Vagina (tissue), 2 donors: ENCODE measurements around the gene SPEF1. TPM values are rescaled to one million over a fixed set of nuclear protein-coding genes. Genes with fewer than 3 reads are reported as not detected.
A peak's percentile ranks its signal among the peaks of the same experiment; 100 is the strongest.

Experiments
- DNase-seq, 2 donors: peaks; one replicate each; pipeline ENCODE4 v3.0.0-alpha.2; 2017; ENCODE audit errors: extremely low spot score in 2 of 2
- H3K27ac ChIP-seq: fragments of 200-600 bp; sonication (generic); one replicate; pipeline ENCODE4 v1.5.1; 2019
- H3K27me3 ChIP-seq: fragments of 200-600 bp; sonication (generic); one replicate; pipeline ENCODE4 v1.5.1; 2019
- H3K36me3 ChIP-seq, 2 donors: fragments of 200-600 bp; sonication (generic); one replicate each; pipeline ENCODE4 v1.5.1; 2017 to 2019
- H3K4me1 ChIP-seq: fragments of 200-600 bp; sonication (generic); one replicate; pipeline ENCODE4 v1.5.1; 2019
- H3K4me3 ChIP-seq, 2 donors: fragments of 200-600 bp; sonication (generic); 1 replicate in 1 of 2; 2 replicates in 1 of 2; pipeline ENCODE4 v1.5.1; 2016 to 2019
- H3K9me3 ChIP-seq: fragments of 200-600 bp; sonication (generic); one replicate; pipeline ENCODE4 v1.5.1; 2019
- CTCF ChIP-seq, 3 experiments: fragments of 450-650 bp in 2 of 3; fragments of 200-600 bp in 1 of 3; sonication (generic) in 1 of 3; IDR thresholded peaks; one replicate each; pipeline ENCODE4 v1.5.1; 2017 to 2019; ENCODE audit warnings: antibody characterized with exemption in 3 of 3, mild to moderate bottlenecking in 2 of 3, moderate library complexity in 2 of 3
- POLR2A ChIP-seq, 2 donors: fragments of 450-650 bp; IDR thresholded peaks; one replicate each; pipeline ENCODE4 v1.6.1; 2017; ENCODE audit warnings: antibody characterized with exemption in 2 of 2, mild to moderate bottlenecking in 2 of 2, moderate library complexity in 2 of 2
- POLR2AphosphoS5 ChIP-seq, 2 donors: sonication (generic); formaldehyde crosslinking; IDR thresholded peaks; one replicate each; pipeline ENCODE4 v1.9.0; 2017; ENCODE audit warnings: antibody characterized with exemption in 2 of 2, mild to moderate bottlenecking in 2 of 2, low read depth in 1 of 2; ENCODE audit not compliant: insufficient read depth in 1 of 2
- intact Hi-C: fragments of 100-400 bp; cut with DNase I; formaldehyde crosslinking; loops from one replicate; pipeline ENCODE4 v1.15.1; 2023
- total RNA-seq: library from RNA; depleted of rRNA; stranded (reverse); fragments of >200 nt; gene quantifications from one replicate; pipeline ENCODE4 v1.2.3, GENCODE V29; 2016

SPEF1 gene
- total RNA-seq, 1 donor from 2014 or later = not detected

GRCh38 chr20:3743251-3743650, 38.0 kb downstream of the SPEF1 start:
- Histone ChIP-seq H3K36me3 (no peaks in the 10 kb centered on the region), H3K4me3 (no peak overlapping the region)
- TF ChIP-seq POLR2AphosphoS5 (IDR thresholded peaks at IDR 0.05; ENCODE audit: insufficient read depth in 1 of 2, low read depth in 1 of 2) (no peak), POLR2A (IDR thresholded peaks at IDR 0.05) (no peak), CTCF (IDR thresholded peaks at IDR 0.05) (no peak)

GRCh38 chr20:3741836-3742458, 39.3 kb downstream of the SPEF1 start:
- Histone ChIP-seq H3K9me3 (no peaks in the 10 kb centered on the region), H3K27me3 (no peaks in the 10 kb centered on the region), H3K4me3 (no peak overlapping the region), H3K4me1 (peaks cover 17% of the 10 kb centered on the region), H3K27ac (no peak overlapping the region), H3K36me3 (no peaks in the 10 kb centered on the region)
- TF ChIP-seq POLR2AphosphoS5 (IDR thresholded peaks at IDR 0.05; ENCODE audit: insufficient read depth in 1 of 2, low read depth in 1 of 2) = no peak
- TF ChIP-seq POLR2A (IDR thresholded peaks at IDR 0.05) = no peak
- TF ChIP-seq CTCF (IDR thresholded peaks at IDR 0.05) = no peak
- DNase-seq = no peak
- intact Hi-C loops = no loop called here

More at GRCh38 chr20:3743251-3743650, 38.0 kb downstream of the SPEF1 start:
- no peak for DNase-seq
- Histone ChIP-seq H3K27me3 (no peaks in the 10 kb centered on the region), H3K9me3 (no peaks in the 10 kb centered on the region), H3K27ac (no peak overlapping the region), H3K4me1 (peaks cover 17% of the 10 kb centered on the region)
- intact Hi-C loops = no loop called here

GRCh38 chr20:3740615-3741301, 40.5 kb downstream of the SPEF1 start:
- TF ChIP-seq CTCF (IDR thresholded peaks at IDR 0.05) = no peak
- no peak for TF ChIP-seq POLR2AphosphoS5 (IDR thresholded peaks at IDR 0.05; ENCODE audit: insufficient read depth in 1 of 2, low read depth in 1 of 2)
- TF ChIP-seq POLR2A (IDR thresholded peaks at IDR 0.05) = no peak
- Histone ChIP-seq H3K9me3 (no peaks in the 10 kb centered on the region), H3K27me3 (no peaks in the 10 kb centered on the region), H3K4me3 (no peak overlapping the region), H3K36me3 (no peaks in the 10 kb centered on the region), H3K4me1 (peaks cover 22% of the 10 kb centered on the region), H3K27ac (no peak overlapping the region)
- intact Hi-C loops = no loop called here
- DNase-seq = no peak

- no peaks in the 10 kb centered on the region for H3K9me3 ChIP-seq
- intact Hi-C loops = no loop called here
- TF ChIP-seq POLR2AphosphoS5 (IDR thresholded peaks at IDR 0.05; ENCODE audit: insufficient read depth in 1 of 2, low read depth in 1 of 2) (no peak), CTCF (IDR thresholded peaks at IDR 0.05) (no peak), POLR2A (IDR thresholded peaks at IDR 0.05) (no peak)
- DNase-seq = no peak
- no peaks in the 10 kb centered on the region for H3K27me3 ChIP-seq
- H3K27ac ChIP-seq = peak overlapping the region; percentile 36
- H3K4me3 ChIP-seq = no peak overlapping the region
- H3K36me3 ChIP-seq = no peaks in the 10 kb centered on the region
- H3K4me1 ChIP-seq = peaks cover 23% of the 10 kb centered on the region
Observed at GRCh38 chr20:3739926-3740451, 41.3 kb downstream of the SPEF1 start.
